ENCODE measurements around the gene TAP2. TPM values are rescaled to one million over a fixed set of nuclear protein-coding genes. Genes with fewer than 3 reads are reported as not detected.

TAP2 gene
- total and polyA plus RNA-seq, 2 of the 13 experiments (the other 11 are each of a cell fraction or from before 2014, with no cell fraction given), result 10.3 to 17.6 TPM

DNA sequence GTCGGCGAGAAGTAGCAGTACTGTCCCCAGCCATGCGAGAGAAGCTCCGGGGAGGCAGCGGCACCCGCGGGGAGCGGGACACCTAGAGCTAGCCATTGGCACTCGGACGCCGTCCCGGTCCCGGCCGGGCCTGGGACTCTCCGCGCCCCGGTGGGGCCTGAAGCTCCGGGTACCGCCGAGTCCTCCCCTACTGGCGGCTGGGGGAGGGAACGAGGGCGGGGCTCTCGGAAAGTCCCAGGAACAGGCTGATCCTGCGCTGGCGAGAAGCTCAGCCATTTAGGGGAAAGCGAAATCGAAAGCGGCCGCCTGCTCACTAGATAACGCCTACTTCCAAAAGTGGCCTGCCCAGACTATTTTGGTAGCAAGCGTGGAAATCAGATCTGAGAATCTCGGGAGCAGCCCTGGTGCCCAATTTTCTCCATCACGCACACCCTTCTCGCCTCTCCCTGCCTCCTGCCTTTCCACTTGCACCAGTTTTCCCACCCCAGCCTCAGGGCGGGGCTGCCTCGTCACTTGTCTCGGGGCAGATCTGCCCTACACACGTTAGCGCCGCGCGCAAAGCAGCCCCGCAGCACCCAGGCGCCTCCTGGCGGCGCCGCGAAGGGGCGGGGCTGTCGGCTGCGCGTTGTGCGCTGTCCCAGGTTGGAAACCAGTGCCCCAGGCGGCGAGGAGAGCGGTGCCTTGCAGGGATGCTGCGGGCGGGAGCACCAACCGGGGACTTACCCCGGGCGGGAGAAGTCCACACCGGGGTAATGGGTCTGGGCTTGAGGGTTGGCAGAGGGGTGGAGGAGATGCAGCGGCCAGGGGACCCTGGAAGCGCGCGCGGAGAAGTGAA is 15.2 kb upstream of the TAP2 start, which contains the start of the genes PSMB9 and TAP1 (continued):
- TF ChIP-seq, protein P1, sequence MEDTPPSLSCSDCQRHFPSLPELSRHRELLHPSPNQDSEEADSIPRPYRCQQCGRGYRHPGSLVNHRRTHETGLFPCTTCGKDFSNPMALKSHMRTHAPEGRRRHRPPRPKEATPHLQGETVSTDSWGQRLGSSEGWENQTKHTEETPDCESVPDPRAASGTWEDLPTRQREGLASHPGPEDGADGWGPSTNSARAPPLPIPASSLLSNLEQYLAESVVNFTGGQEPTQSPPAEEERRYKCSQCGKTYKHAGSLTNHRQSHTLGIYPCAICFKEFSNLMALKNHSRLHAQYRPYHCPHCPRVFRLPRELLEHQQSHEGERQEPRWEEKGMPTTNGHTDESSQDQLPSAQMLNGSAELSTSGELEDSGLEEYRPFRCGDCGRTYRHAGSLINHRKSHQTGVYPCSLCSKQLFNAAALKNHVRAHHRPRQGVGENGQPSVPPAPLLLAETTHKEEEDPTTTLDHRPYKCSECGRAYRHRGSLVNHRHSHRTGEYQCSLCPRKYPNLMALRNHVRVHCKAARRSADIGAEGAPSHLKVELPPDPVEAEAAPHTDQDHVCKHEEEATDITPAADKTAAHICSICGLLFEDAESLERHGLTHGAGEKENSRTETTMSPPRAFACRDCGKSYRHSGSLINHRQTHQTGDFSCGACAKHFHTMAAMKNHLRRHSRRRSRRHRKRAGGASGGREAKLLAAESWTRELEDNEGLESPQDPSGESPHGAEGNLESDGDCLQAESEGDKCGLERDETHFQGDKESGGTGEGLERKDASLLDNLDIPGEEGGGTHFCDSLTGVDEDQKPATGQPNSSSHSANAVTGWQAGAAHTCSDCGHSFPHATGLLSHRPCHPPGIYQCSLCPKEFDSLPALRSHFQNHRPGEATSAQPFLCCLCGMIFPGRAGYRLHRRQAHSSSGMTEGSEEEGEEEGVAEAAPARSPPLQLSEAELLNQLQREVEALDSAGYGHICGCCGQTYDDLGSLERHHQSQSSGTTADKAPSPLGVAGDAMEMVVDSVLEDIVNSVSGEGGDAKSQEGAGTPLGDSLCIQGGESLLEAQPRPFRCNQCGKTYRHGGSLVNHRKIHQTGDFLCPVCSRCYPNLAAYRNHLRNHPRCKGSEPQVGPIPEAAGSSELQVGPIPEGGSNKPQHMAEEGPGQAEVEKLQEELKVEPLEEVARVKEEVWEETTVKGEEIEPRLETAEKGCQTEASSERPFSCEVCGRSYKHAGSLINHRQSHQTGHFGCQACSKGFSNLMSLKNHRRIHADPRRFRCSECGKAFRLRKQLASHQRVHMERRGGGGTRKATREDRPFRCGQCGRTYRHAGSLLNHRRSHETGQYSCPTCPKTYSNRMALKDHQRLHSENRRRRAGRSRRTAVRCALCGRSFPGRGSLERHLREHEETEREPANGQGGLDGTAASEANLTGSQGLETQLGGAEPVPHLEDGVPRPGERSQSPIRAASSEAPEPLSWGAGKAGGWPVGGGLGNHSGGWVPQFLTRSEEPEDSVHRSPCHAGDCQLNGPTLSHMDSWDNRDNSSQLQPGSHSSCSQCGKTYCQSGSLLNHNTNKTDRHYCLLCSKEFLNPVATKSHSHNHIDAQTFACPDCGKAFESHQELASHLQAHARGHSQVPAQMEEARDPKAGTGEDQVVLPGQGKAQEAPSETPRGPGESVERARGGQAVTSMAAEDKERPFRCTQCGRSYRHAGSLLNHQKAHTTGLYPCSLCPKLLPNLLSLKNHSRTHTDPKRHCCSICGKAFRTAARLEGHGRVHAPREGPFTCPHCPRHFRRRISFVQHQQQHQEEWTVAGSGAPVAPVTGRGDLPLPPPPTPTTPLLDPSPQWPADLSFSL (CRISPR knock-in tag; IDR thresholded peaks at IDR 0.05), result 0 out of 2 replicates have a peak, but pooled peaks have one; percentile 32
- TF ChIP-seq, protein P2, sequence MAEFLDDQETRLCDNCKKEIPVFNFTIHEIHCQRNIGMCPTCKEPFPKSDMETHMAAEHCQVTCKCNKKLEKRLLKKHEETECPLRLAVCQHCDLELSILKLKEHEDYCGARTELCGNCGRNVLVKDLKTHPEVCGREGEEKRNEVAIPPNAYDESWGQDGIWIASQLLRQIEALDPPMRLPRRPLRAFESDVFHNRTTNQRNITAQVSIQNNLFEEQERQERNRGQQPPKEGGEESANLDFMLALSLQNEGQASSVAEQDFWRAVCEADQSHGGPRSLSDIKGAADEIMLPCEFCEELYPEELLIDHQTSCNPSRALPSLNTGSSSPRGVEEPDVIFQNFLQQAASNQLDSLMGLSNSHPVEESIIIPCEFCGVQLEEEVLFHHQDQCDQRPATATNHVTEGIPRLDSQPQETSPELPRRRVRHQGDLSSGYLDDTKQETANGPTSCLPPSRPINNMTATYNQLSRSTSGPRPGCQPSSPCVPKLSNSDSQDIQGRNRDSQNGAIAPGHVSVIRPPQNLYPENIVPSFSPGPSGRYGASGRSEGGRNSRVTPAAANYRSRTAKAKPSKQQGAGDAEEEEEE (CRISPR knock-in tag; IDR thresholded peaks at IDR 0.05; ENCODE audit: borderline replicate concordance), result peak; percentile 75; the same call in 1 of the 2 replicates
- TF ChIP-seq, protein P3, sequence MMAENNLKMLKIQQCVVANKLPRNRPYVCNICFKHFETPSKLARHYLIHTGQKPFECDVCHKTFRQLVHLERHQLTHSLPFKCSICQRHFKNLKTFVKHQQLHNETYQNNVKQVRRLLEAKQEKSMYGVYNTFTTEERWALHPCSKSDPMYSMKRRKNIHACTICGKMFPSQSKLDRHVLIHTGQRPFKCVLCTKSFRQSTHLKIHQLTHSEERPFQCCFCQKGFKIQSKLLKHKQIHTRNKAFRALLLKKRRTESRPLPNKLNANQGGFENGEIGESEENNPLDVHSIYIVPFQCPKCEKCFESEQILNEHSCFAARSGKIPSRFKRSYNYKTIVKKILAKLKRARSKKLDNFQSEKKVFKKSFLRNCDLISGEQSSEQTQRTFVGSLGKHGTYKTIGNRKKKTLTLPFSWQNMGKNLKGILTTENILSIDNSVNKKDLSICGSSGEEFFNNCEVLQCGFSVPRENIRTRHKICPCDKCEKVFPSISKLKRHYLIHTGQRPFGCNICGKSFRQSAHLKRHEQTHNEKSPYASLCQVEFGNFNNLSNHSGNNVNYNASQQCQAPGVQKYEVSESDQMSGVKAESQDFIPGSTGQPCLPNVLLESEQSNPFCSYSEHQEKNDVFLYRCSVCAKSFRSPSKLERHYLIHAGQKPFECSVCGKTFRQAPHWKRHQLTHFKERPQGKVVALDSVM (CRISPR knock-in tag; IDR thresholded peaks at IDR 0.05), result 0 out of 2 replicates have a peak, but pooled peaks have one; percentile 14
- no peak for TF ChIP-seq RFX1 (IDR thresholded peaks at IDR 0.05)
- TF ChIP-seq CHD4 (IDR thresholded peaks at IDR 0.05; ENCODE audit: borderline replicate concordance, low read length), result no peak
- peak; percentile 62; the same call in 1 of the 2 replicates for TF ChIP-seq SIN3A (IDR thresholded peaks at IDR 0.05; ENCODE audit: borderline replicate concordance, low read depth, low read length)
- TF ChIP-seq, protein P4, sequence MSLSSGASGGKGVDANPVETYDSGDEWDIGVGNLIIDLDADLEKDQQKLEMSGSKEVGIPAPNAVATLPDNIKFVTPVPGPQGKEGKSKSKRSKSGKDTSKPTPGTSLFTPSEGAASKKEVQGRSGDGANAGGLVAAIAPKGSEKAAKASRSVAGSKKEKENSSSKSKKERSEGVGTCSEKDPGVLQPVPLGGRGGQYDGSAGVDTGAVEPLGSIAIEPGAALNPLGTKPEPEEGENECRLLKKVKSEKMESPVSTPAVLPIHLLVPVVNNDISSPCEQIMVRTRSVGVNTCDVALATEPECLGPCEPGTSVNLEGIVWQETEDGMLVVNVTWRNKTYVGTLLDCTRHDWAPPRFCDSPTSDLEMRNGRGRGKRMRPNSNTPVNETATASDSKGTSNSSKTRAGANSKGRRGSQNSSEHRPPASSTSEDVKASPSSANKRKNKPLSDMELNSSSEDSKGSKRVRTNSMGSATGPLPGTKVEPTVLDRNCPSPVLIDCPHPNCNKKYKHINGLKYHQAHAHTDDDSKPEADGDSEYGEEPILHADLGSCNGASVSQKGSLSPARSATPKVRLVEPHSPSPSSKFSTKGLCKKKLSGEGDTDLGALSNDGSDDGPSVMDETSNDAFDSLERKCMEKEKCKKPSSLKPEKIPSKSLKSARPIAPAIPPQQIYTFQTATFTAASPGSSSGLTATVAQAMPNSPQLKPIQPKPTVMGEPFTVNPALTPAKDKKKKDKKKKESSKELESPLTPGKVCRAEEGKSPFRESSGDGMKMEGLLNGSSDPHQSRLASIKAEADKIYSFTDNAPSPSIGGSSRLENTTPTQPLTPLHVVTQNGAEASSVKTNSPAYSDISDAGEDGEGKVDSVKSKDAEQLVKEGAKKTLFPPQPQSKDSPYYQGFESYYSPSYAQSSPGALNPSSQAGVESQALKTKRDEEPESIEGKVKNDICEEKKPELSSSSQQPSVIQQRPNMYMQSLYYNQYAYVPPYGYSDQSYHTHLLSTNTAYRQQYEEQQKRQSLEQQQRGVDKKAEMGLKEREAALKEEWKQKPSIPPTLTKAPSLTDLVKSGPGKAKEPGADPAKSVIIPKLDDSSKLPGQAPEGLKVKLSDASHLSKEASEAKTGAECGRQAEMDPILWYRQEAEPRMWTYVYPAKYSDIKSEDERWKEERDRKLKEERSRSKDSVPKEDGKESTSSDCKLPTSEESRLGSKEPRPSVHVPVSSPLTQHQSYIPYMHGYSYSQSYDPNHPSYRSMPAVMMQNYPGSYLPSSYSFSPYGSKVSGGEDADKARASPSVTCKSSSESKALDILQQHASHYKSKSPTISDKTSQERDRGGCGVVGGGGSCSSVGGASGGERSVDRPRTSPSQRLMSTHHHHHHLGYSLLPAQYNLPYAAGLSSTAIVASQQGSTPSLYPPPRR (CRISPR knock-in tag; IDR thresholded peaks at IDR 0.05; ENCODE audit: borderline replicate concordance), result peak; percentile 1; the same call in 1 of the 2 replicates
- TF ChIP-seq, protein P5, sequence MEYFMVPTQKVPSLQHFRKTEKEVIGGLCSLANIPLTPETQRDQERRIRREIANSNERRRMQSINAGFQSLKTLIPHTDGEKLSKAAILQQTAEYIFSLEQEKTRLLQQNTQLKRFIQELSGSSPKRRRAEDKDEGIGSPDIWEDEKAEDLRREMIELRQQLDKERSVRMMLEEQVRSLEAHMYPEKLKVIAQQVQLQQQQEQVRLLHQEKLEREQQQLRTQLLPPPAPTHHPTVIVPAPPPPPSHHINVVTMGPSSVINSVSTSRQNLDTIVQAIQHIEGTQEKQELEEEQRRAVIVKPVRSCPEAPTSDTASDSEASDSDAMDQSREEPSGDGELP (IDR thresholded peaks at IDR 0.05; ENCODE audit: borderline replicate concordance, low read depth), result peak; percentile 29; the same call in 1 of the 2 replicates
- 0 out of 2 replicates have a peak, but pooled peaks have one; percentile 69 for TF ChIP-seq TP53 (CRISPR knock-in tag; conservative IDR thresholded peaks at IDR 0.05)
